Psoas muscle (tissue), 8 donors: ENCODE measurements around the gene COL18A1. TPM values are rescaled to one million over a fixed set of nuclear protein-coding genes. Genes with fewer than 3 reads are reported as not detected.
A peak's percentile ranks its signal among the peaks of the same experiment; 100 is the strongest.

ENCODE experiments used
- ATAC-seq, 4 donors: fragments of 200-7000 bp; cut with Tn5 transposase; one replicate each; pipeline ENCODE4 v1.9.1; 2020; ENCODE audit warnings: moderate library complexity in 3 of 4, mild to moderate bottlenecking in 2 of 4
- DNase-seq, 2 donors: peaks; one replicate each; pipeline ENCODE4 v3.0.0-alpha.2; 2020
- H3K27ac ChIP-seq: fragments of 200-600 bp; one replicate; pipeline ENCODE4 v1.8.0; 2022
- H3K27me3 ChIP-seq, 3 donors: fragments of 200-600 bp in 1 of 3; one replicate each; pipeline versions ENCODE4 v1.6.1 to v1.8.0; 2013 to 2022; ENCODE audit warnings: low read length in 2 of 3, mild to moderate bottlenecking in 2 of 3, moderate library complexity in 1 of 3; ENCODE audit not compliant: insufficient read depth in 3 of 3
- H3K36me3 ChIP-seq, 2 donors: fragments of 200-600 bp in 1 of 2; one replicate each; pipeline versions ENCODE4 v1.6.1 to v1.8.0; 2013 to 2022; ENCODE audit warnings: low read depth in 1 of 2, mild to moderate bottlenecking in 1 of 2, moderate library complexity in 1 of 2; ENCODE audit not compliant: insufficient read depth in 1 of 2
- H3K4me1 ChIP-seq: fragments of 200-600 bp; one replicate; pipeline ENCODE4 v1.8.0; 2022
- H3K4me3 ChIP-seq: fragments of 200-600 bp; one replicate; pipeline ENCODE4 v1.8.0; 2022; ENCODE audit warnings: mild to moderate bottlenecking
- H3K9me3 ChIP-seq: fragments of 200-600 bp; one replicate; pipeline ENCODE4 v1.8.0; 2022
- CTCF ChIP-seq: fragments of 200-600 bp; IDR thresholded peaks from one replicate; pipeline ENCODE4 v1.8.0; 2022; ENCODE audit warnings: antibody characterized with exemption
- WGBS, 3 donors: extraction: QIAGEN DNeasy Blood & Tissue Kit; methylation state at CpG; one replicate each; pipeline versions ENCODE4 v1.1.6 to v1.1.7; 2013; 5-methylcytosine and 5-hydroxymethylcytosine counted together
- intact Hi-C, 2 donors: fragments of 100-400 bp; cut with DNase I; formaldehyde crosslinking; loops; one replicate each; pipeline versions ENCODE4 v1.11.0 to v1.14.2; 2022
- polyA plus RNA-seq, 3 donors: library from polyadenylated mRNA; stranded (reverse); fragments of 200-250 nt; gene quantifications; one replicate each; pipeline ENCODE4 v1.2.3, GENCODE V29; 2013
- total RNA-seq, 4 donors: library from RNA; stranded (reverse); fragmentation: NEBNext Ultra II Directional in 2 of 4; extraction: Animal tissue kit (Norgen Biotek cat#: 25700) in 2 of 4; gene quantifications; one replicate each; pipeline versions ENCODE4 v1.2.1 to v1.2.4, GENCODE V29; 2021 to 2023
- donor health status: healthy with polysubstance abuse.
- donor health status: DM: no; HTN: no; CAD: no; lungs with moderate emphysema.
- donor health status: Bipolar disorder and iron deficiency.
- donor health status: healthy.
- donor health status: DM: yes; HTN: yes; CAD: no.
- donor health status: DM: no; HTN: no; CAD: no.
- donor health status: DM: no; HTN: no; CAD: no.
- donor health status: DM: yes; HTN: yes; CAD: no.

COL18A1 gene
- total and polyA plus RNA-seq, 7 donors: 4.8 to 25.3 (median 12.1) TPM

- Histone ChIP-seq H3K4me3 (no peak overlapping the region), H3K4me1 (no peaks in the 10 kb centered on the region), H3K9me3 (no peaks in the 10 kb centered on the region), H3K27me3 (peaks cover 0 to 2% (median 0%) of the 10 kb centered on the region in 3 donors), H3K36me3 (no peaks in the 10 kb centered on the region), H3K27ac (no peak overlapping the region)
- 66 to 82% (median 82%) methylated on average over 6 to 13 of the region's 13 CpGs for WGBS, 3 donors
- intact Hi-C loops: no loop called here
- ATAC-seq (no peak), DNase-seq (peak; percentile 7 to 50)
- no peak for TF ChIP-seq CTCF
Measured at GRCh38 chr21:45506836-45507522, 102.0 kb downstream of the COL18A1 start.

GRCh38 chr21:45507523-45507875 lies 102.5 kb downstream of the COL18A1 start:
- no peak for TF ChIP-seq CTCF
- DNase-seq: no peak
- Histone ChIP-seq H3K27me3 (peaks cover 0 to 2% (median 0%) of the 10 kb centered on the region in 3 donors), H3K9me3 (no peaks in the 10 kb centered on the region), H3K4me1 (no peaks in the 10 kb centered on the region), H3K36me3 (no peaks in the 10 kb centered on the region), H3K4me3 (no peak overlapping the region), H3K27ac (no peak overlapping the region)
- 83 to 86% (median 83%) methylated on average over 5 to 9 of the region's 9 CpGs for WGBS, 3 donors
- no peak for ATAC-seq
- intact Hi-C loops: no loop called here

- TF ChIP-seq CTCF: no peak
Measured at GRCh38 chr21:45507888-45508508, 103.0 kb downstream of the COL18A1 start.

GRCh38 chr21:45508607-45509565 lies 103.9 kb downstream of the COL18A1 start:
- ATAC-seq: peak in 1 of 4 donors; percentile 18
- Histone ChIP-seq H3K27me3 (peaks cover 0 to 2% (median 0%) of the 10 kb centered on the region in 3 donors), H3K36me3 (no peaks in the 10 kb centered on the region), H3K27ac (no peak overlapping the region), H3K4me3 (no peak overlapping the region), H3K9me3 (no peaks in the 10 kb centered on the region), H3K4me1 (no peaks in the 10 kb centered on the region)
- TF ChIP-seq CTCF: no peak
- peak; percentile 10 to 39 for DNase-seq
- intact Hi-C loops: no loop called here
- 77 to 84% (median 82%) methylated on average over 41 to 42 of the region's 42 CpGs for WGBS, 3 donors

More at GRCh38 chr21:45507888-45508508, 103.0 kb downstream of the COL18A1 start:
- ATAC-seq (no peak), DNase-seq (no peak)
- H3K4me3 ChIP-seq: no peak overlapping the region
- peaks cover 0 to 2% (median 0%) of the 10 kb centered on the region in 3 donors for H3K27me3 ChIP-seq
- 95 to 100% (median 98%) methylated on average over 3 of the region's 3 CpGs for WGBS, 3 donors
- H3K36me3 ChIP-seq: no peaks in the 10 kb centered on the region
- no peaks in the 10 kb centered on the region for H3K4me1 ChIP-seq
- no peaks in the 10 kb centered on the region for H3K9me3 ChIP-seq
- intact Hi-C loops: no loop called here
- H3K27ac ChIP-seq: no peak overlapping the region
